Right ventricle myocardium superior (tissue), 1 donor: ENCODE data around the gene LOX. TPM values are rescaled to one million over a fixed set of nuclear protein-coding genes. Genes with fewer than 3 reads are reported as not detected.

Experiments used
- ATAC-seq: fragments of 200-7000 bp; cut with Tn5 transposase; one replicate; pipeline ENCODE4 v1.9.1; 2020; ENCODE audit warnings: mild to moderate bottlenecking; ENCODE audit not compliant: poor library complexity
- DNase-seq: peaks from one replicate; pipeline ENCODE4 v3.0.0-alpha.2; 2020
- intact Hi-C: fragments of 100-400 bp; cut with DNase I; formaldehyde crosslinking; loops from one replicate; pipeline ENCODE4 v1.11.2; 2022
- long read RNA-seq: library from polyadenylated mRNA; unstranded; transcript quantifications from one replicate; pipeline ENCODE4 v2.0.0, GENCODE V29; 2021
- total RNA-seq: library from RNA; stranded (reverse); fragmentation: NEBNext Ultra II Directional; extraction: Animal tissue kit (Norgen Biotek cat#: 25700); gene quantifications from one replicate; pipeline ENCODE4 v1.2.1, GENCODE V29; 2021
- donor health status: DM: no; HTN: yes; CAD: no; lungs with severe emphysema.

LOX gene, protein sequence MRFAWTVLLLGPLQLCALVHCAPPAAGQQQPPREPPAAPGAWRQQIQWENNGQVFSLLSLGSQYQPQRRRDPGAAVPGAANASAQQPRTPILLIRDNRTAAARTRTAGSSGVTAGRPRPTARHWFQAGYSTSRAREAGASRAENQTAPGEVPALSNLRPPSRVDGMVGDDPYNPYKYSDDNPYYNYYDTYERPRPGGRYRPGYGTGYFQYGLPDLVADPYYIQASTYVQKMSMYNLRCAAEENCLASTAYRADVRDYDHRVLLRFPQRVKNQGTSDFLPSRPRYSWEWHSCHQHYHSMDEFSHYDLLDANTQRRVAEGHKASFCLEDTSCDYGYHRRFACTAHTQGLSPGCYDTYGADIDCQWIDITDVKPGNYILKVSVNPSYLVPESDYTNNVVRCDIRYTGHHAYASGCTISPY
- 3.1 TPM for total RNA-seq
- long read RNA-seq, full-length matches to known transcripts: 9 of 9 reads
- long read RNA-seq, partial matches to known transcripts: 0 of 9 reads
- long read RNA-seq, other reads (novel, unspliced or antisense): 0 of 9 reads

- intact Hi-C loops: no loop called here
- DNase-seq (peak; percentile 86), ATAC-seq (peak; percentile 89)
Measured at GRCh38 chr5:122078116-122079110, at the start of gene LOX. Gene LOX, minus strand, starts transcription at chr5:122078259. Its CDS starts 274 bp downstream, at chr5:122077985.

DNA sequence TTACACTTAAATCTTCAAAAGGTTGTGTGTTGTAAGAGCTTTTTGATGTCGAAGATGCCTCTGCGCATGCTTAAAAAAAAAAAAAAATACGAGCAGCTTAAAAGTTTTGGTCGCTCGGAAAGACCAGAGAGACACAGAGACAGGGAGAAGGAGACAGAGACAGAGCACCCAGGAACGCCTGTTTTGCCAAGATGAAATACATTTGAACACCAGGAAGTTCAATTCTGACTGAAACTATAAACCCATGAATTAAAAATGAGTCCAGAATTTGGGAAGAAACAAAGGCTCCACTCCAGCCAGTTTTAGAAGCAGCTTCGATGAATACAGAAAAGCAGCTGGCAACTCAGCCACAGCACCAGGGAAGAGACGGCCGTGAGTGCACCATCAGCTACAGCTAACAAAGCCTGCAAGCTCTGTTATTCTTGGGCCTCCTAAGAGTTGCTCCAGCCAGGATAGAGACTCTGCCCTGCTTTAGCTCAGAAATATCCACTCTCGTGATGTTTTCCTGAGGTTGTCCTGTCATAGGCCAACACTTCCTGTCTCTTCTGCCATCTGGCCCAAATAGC, 48.8 kb upstream of the LOX start:
- intact Hi-C loops: no loop called here
- ATAC-seq (peak; percentile 31), DNase-seq (no peak)

GRCh38 chr5:122126177-122126755, 48.2 kb upstream of the LOX start:
- ATAC-seq (no peak), DNase-seq (no peak)
- intact Hi-C loops: no loop called here

GRCh38 chr5:122124766-122125165, 46.7 kb upstream of the LOX start:
- no peak for DNase-seq
- intact Hi-C loops: no loop called here
- no peak for ATAC-seq

DNA sequence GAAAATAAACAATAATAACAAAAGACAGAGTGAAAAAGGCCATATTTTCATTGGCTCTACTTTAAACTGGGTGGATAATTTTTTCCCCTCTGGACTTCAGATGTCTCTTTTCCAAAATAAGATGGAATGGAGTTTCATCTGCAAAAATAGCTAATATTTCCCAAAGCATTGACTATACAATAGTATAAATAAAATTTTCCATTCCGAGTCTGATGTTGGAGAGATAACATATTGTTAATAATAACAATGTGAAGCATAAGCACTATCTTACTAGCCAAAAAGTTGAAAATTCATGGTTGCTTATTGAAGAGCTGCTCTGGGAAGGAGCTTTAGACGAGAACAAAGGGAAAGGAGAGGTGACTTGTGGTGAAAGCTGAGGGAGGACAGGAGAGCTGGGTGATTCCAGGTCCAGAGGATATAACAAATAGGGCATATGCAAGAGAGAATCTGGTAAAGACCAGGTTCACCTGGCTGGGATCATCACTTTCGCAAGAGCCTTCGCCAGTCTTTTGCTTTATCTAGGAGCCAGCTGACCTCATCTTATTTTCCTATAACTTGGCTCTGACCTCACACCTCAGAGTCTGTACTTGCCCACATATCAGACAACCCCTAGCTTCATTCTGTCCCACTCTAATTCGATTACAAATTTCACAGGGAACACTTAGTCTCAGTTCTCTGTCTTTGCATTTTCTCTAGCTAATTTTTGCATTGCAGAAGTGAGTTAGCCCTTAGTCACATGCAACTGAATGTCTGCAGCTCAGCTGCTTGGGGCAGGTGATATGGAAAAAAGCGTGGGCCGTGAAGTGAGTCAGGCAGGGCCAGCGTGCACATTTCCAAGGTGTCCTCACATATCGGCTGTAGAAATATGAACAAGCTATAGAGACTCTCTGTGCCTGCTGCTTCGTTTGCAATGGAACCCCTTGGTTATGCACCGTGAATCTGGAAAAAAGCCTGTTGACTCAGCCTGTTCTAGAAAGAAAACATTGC, 43.7 kb upstream of the LOX start:
- ATAC-seq: no peak
- intact Hi-C loops: no loop called here
- no peak for DNase-seq

DNA sequence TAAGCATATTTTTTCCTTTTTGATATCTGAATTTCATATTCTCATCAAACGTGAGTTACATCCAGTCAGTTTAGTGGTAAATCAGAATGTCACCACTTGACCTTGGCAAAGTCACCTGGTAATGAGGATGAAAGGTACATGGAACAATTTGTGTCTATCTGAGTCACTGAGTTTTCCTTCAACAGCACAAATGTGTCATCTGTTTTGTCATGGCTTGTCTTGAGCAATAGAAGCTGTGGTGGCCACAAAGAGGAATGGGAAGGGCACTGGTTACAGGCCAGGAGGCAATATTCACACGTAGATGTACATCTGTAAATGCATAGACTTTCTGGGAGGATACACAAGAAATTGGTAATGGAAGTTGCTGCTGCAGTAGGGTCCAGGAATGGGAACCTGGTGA, 42.9 kb upstream of the LOX start:
- DNase-seq (no peak), ATAC-seq (no peak)
- intact Hi-C loops: no loop called here

DNA sequence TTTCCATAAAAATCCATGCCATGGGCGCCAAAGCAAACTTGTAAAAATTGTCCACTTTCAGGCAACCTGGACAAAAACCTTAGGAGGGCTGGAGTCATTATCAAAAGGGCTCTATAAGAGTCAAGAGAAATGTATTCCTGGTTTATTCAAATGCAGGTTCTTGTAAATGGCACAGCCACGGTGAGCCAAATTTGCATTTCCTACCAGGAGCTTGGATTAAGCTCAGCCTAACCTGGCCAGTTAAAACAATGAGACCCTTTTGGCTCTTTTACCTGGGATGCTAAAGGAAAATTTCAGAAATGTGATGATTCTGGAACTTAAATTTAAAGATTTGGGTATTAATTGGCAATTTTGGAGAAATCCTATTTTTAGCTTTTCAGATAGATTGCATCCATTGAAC, 42.4 kb upstream of the LOX start:
- DNase-seq (no peak), ATAC-seq (no peak)
- intact Hi-C loops: no loop called here

- DNase-seq (no peak), ATAC-seq (no peak)
- intact Hi-C loops: no loop called here
Measured at GRCh38 chr5:122119205-122119604, 41.1 kb upstream of the LOX start.

GRCh38 chr5:122118356-122118948, 40.4 kb upstream of the LOX start:
- no peak for DNase-seq
- no peak for ATAC-seq
- intact Hi-C loops: no loop called here

DNA sequence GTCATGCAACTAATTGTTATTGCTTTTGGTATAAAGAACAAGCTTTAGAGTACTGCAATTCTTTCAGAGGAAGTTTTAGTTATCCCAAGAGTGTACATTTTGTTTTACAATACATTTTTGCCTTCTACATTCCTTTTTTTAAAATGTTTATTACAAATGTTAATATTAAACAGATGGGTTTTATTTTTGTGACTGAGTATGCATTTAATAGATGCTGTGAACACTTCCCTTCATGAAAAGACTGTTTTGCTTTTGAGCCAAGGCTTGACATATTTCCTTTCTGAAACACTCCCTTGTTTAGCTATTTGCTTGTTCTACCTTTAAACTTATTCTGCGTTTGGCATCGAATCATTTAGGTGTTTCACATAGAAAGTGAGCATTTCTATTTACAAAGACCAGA, 36.4 kb upstream of the LOX start:
- ATAC-seq (no peak), DNase-seq (no peak)
- intact Hi-C loops: no loop called here

DNA sequence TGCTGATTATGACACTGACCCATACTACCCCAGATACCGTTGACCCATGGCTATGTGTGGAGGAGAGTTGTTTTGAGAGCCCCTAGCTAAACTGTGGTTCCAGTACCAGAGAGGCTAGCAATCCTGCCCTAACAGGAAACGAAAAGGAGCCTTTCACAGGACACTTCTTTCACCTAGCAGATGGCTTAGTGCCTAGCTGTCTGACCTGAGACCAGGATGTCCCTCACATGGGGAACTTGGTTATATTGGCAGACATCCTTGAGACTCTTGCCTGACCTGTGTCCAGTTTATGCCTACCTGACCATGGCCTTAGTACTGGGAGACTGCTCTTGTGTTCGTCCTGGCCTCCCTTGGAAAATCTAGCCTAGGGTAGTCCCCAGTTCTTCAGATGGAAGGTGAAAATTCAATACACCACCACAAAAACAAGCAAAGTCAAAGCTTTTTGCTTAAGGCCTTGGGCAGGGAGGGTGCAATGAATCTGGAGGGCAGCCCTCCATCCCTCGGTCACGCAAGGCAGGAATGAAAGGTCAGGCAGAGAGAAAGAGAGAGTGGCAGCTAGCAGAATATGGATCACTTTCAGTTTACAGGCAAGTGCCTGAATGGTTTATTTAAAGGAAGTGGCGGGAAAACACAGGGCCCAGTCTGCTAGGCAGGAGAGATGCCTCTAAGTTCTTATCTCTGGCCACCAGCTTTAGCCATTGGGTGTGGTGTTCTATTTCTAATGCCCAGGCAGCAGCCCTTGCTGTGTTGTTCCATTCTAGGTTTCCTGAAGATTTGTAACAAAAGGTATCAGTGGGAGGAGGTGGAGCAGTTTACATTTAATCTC, 34.9 kb upstream of the LOX start:
- no peak for DNase-seq
- intact Hi-C loops: no loop called here
- no peak for ATAC-seq

DNA sequence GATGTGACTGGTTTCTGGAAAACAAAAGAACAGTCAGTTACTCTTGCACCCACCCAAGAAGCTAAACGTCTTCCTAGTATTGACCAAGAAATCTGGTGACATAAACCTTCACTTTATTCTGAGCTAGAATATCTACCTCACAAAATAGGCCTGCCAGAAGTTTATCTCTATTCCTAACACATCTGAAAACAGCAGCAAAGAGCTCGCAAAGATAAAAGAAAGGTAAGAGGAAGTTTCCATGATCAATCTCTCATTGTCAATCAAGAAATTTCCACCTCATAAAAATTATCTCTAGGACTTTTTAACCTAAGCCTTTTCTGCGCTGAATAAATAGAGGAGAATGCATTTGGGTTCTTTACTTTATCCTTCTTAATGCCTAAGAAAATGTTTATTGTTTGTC, 34.0 kb upstream of the LOX start:
- no peak for ATAC-seq

DNA sequence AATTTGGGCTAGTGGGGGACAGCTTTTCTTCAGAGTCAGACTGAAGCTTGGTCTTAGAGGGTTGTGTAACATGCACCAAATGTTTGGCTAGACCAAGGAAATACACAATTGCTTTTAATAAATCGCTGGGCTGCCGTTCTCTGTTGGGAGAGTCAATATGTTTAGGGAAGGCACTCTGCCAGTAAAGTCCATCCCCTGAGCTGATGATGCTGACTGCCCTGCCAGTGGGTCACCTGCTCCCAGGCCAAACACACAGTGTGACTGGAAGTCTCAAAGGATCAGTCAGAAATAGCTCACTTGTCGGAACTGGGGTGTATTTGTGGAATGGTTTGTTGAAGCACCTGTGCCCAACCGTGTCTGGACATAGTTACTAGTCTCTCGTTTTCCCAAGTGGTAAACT, 33.4 kb upstream of the LOX start:
- intact Hi-C loops: no loop called here
- no peak for ATAC-seq
- no peak for DNase-seq

More for the DNA sequence above, 34.0 kb upstream of the LOX start:
- intact Hi-C loops: no loop called here
- no peak for DNase-seq

DNA sequence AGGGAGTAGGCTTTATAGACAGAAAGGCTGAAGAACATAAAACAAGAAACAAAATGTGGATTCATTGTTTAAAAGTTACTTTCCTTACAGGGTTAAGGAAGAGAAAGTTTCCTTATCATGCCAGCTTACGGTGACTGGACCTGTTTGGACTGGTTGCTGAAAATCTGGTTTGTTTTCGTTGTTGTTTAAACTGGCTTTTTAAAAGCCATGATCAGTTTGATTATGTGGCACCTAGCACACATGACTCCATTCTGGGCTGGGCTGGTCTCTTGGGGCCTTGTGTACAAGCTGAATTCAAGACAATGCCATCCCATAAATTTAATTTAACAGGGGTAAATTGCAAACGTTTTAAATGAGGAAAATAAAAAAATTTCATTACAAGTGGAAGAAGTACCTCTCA, 32.9 kb upstream of the LOX start:
- no peak for DNase-seq
- intact Hi-C loops: no loop called here
- no peak for ATAC-seq

DNA sequence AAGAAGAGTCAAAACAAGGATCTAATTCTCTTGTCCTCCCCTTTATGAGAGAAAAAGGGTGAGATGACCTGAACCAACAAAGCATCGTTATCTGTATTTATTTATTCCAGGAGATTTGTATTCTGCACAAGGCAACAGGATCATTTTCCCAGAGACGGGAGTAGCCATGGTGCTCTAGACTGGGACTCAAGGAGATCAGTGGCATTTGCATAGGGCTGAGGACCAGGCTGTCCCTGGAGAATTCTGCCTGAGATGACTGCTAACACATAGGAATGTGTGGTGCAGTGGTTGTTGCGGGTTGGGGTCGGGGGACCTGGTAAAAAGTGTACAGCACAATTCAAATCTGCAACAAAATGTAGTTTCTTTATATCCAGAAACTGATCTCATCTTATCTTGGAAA, 29.0 kb upstream of the LOX start:
- DNase-seq (no peak), ATAC-seq (no peak)
- intact Hi-C loops: no loop called here

GRCh38 chr5:122105909-122106308, 27.9 kb upstream of the LOX start:
- intact Hi-C loops: no loop called here
- DNase-seq: no peak
- no peak for ATAC-seq

DNA sequence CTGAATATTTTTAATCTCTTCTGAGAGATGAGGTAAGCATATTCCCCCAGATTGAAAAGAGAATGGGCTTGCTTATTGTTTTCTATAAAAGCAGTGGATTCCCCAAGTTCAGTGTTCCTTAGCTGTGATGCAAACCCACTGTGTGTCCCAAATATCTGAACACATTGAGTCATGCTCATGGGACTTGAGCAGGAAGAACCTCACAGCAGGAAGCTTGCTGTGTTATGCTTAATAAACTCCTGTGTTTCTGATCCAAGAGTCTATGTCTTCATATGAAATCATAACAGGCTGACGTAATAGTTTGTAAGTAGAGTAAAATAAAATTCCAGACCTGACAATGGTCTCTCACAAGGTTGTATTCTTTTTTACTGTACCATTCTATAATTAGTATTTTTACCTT, 24.8 kb upstream of the LOX start:
- ATAC-seq: no peak
- DNase-seq: no peak
- intact Hi-C loops: no loop called here
